Left ventricle myocardium superior (tissue), 1 donor: ENCODE results near the gene LCOR. TPM values are rescaled to one million over a fixed set of nuclear protein-coding genes. Genes with fewer than 3 reads are reported as not detected.

ENCODE experiments used
- ATAC-seq: fragments of 200-7000 bp; cut with Tn5 transposase; one replicate; pipeline ENCODE4 v1.9.1; 2020; ENCODE audit warnings: mild to moderate bottlenecking, moderate library complexity
- DNase-seq: peaks from one replicate; pipeline ENCODE4 v3.0.0-alpha.2; 2020
- intact Hi-C: fragments of 100-400 bp; cut with micrococcal nuclease; formaldehyde crosslinking; loops from one replicate; pipeline ENCODE4 v1.11.0; 2022
- total RNA-seq: library from RNA; stranded (reverse); fragmentation: NEBNext Ultra II Directional; extraction: Animal tissue kit (Norgen Biotek cat#: 25700); gene quantifications from one replicate; pipeline ENCODE4 v1.2.1, GENCODE V29; 2021
- donor health status: DM: no; HTN: yes; CAD: no; lungs with severe emphysema.

The LCOR gene
- total RNA-seq, 1 donor from 2014 or later: 19.8 TPM

- DNase-seq (no peak), ATAC-seq (no peak)
- intact Hi-C loops: no loop called here
These were observed 41.8 kb downstream of the LCOR start for GRCh38 chr10:96873756-96874467.

DNA sequence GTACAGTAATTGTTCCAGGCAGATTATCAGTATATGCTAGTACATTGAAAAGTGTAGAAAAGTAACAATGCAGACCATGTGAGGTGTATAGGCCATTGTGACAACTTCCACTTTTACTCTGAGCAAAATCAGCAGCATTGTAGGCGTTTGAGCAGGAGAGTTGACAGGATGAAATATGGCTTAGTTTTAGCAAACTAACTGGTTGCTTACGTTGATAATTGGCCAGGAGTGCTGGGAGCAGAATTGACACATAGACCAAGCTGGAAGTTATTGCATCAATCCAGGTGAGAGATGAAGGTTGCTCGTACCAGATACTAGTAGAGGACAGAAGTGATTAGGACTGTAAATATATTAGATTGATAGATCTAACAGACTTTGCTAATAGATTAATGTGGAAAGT lies 46.0 kb downstream of the LCOR start:
- ATAC-seq (no peak), DNase-seq (no peak)
- intact Hi-C loops: no loop called here

DNA sequence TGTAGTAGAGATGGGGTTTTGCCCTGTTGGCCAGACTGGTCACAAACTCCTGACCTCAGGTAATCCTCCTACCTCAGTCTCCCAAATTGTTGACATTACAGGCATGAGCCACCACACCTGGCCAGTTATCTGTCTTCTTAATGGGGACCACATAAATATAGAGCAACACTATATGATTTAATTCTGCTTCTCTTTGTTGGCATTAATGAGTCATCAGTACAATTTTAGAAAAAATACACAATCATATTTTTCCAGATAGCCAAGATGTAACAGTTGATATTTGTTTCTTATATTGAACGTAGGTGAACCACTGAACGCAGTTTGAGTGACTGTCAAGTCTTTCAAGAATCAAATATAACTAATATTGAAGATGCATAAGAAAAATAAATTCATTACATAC lies 48.5 kb downstream of the LCOR start:
- intact Hi-C loops: no loop called here
- no peak for ATAC-seq
- no peak for DNase-seq

- ATAC-seq (no peak), DNase-seq (no peak)
- intact Hi-C loops: no loop called here
These were observed 57.5 kb downstream of the LCOR start for GRCh38 chr10:96889415-96890171.

DNA sequence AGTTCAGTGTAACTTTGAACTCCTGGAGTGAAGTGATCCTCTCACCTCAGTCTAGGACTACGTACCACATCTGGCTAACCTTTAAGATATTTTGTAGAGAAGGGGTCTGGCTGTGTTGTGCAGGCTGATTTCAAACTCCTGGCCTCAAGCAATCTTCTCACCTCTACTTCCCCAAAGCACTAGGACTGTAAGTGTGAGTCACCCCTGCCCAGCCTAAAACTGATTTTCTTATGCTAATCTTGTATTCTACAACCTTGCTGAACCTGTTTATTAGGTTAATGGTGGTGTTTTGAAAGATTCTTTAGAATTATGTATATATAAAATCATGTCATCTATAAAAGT lies 58.0 kb downstream of the LCOR start:
- no peak for ATAC-seq
- DNase-seq: no peak
- intact Hi-C loops: no loop called here

- intact Hi-C loops: no loop called here
- no peak for DNase-seq
- ATAC-seq: no peak
These were observed 58.5 kb downstream of the LCOR start for GRCh38 chr10:96890580-96890979.

GRCh38 chr10:96891840-96892239 lies 59.7 kb downstream of the LCOR start:
- intact Hi-C loops: no loop called here
- DNase-seq (no peak), ATAC-seq (no peak)

DNA sequence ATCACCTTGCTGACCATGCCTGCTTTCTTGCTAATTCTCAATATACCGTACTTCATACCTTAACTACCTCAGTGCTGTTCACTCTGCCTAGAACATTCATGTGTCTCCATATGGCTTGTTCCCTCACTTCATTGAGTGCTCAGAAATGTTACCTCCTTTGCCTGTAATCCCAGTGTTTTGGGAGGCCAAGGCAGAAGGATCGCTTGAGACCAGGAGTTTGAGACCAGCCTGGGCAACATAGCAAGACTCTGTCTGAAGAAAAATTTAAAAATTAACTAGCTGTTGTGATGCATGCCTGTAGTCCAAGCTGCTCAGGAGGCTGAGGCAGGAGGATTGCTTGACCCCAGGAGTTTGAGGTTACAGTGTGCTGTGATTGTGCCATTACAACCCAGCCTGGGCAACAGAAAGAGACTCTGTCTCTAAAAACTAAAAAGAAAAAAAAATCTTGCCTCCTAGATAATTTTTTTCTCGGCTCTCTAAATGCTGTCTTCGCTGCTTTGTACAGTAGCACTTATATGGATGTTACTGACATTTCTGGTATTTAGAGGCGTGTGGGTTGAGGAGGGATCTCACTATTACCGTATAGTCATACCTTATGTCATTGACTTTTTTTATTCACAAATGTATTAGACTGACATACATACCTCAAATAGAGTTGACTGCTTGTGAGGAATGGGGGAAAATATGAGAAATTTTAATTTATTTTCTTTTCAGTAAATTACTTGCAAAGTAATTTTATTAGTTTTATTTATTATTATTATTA lies 63.7 kb downstream of the LCOR start:
- intact Hi-C loops: no loop called here
- DNase-seq: no peak
- no peak for ATAC-seq

- ATAC-seq: no peak
- intact Hi-C loops: no loop called here
- DNase-seq: no peak
These were observed 64.9 kb downstream of the LCOR start for GRCh38 chr10:96896884-96897589.

GRCh38 chr10:96902117-96902516 lies 70.0 kb downstream of the LCOR start:
- ATAC-seq (no peak), DNase-seq (no peak)
- intact Hi-C loops: no loop called here

GRCh38 chr10:96902731-96903358 lies 70.7 kb downstream of the LCOR start:
- intact Hi-C loops: no loop called here
- DNase-seq: no peak
- ATAC-seq: peak; percentile 33

DNA sequence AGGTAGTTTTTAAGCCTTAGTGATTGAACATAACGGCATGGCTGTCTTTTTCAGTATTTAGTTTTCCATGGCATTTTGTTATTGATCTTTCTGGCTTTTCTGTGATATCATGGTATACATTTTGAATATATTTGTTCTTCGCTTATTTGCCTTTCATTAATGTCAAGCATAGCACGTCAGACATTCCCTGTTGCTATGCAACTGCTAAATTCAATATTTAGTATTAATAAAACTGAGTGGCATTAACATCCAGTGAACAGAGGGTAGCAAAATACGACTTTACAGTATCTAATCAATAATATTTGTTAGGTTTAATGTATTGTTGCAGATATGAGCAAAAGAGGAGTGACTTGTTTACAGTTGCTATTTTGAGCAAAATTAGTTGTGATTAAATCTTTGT lies 72.5 kb downstream of the LCOR start:
- ATAC-seq (no peak), DNase-seq (no peak)
- intact Hi-C loops: no loop called here

DNA sequence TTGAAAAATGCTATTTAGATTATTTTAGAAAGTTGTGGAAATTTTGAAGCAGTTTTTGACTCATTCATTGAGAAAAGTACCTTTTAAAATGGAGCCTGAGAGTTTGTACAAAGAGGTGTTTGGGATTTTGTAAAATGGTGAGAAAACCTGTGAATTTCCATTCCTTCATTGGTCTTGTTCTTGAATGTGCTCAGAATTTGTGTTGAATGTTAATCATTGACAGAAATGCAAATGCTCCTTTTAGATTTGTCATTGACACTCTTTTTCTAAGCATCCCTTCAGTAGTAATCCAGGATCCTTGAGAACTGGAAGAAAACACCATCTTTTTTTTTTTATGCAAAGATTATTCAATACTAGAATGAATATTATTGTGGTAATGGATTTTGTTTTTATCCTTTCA lies 74.8 kb downstream of the LCOR start:
- intact Hi-C loops: no loop called here
- ATAC-seq: no peak

GRCh38 chr10:96910488-96911395 lies 78.6 kb downstream of the LCOR start:
- intact Hi-C loops: no loop called here
- DNase-seq (no peak), ATAC-seq (peak; percentile 67)

More for the DNA sequence above, 74.8 kb downstream of the LCOR start:
- DNase-seq: no peak

DNA sequence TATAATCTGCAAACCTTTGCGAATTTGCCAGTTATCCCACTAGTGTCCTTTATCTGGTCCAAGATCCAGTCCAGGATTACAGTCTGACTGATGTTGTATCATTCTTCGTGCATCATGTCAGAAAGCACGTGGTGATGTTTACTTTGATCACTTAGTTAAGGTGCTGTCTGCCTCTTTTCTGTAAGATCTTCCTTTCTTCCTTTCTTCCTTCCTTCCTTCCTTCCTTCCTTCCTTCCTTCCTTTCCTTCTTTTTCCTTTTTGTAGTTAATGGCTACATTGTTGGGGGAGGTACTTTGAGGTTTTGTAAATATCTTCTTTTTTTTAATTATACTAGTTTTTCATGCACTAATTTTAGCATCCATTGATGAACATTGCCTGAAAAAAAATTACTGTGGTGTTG lies 80.3 kb downstream of the LCOR start:
- intact Hi-C loops: no loop called here
- DNase-seq (no peak), ATAC-seq (no peak)

DNA sequence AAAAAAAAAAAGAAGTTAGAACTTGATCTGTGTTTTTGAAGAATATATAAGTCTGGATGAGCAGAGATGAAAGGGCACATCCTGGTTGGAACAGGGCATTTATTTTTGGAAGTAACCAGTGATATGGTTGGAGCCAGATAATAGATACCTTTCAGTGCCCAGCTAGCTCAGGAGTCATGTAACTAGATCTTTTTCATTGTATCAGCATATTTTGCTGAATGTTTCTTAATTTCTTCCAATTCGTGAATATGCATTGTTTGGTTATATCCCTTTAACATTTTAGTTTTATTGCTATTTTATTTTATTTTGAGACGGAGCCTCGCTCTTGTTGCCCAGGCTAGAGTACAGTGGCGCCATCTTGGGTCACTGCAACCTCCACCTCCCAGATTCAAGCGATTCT lies 81.8 kb downstream of the LCOR start:
- intact Hi-C loops: no loop called here
- DNase-seq (no peak), ATAC-seq (peak; percentile 35)

GRCh38 chr10:96917628-96918027 lies 85.5 kb downstream of the LCOR start:
- ATAC-seq: peak; percentile 60
- no peak for DNase-seq
- intact Hi-C loops: no loop called here
